Hepatocyte (in vitro differentiated cells): ENCODE data around the gene NPHP4. TPM values are rescaled to one million over a fixed set of nuclear protein-coding genes. Genes with fewer than 3 reads are reported as not detected.

ENCODE experiments used
- DNase-seq: peaks from one replicate; pipeline ENCODE4 v3.0.0-alpha.2; 2016; ENCODE audit warnings: low spot score
- H2AFZ ChIP-seq: fragments of 200-600 bp; sonication (generic); 2 replicates; pipeline ENCODE4 v1.6.0; 2016; ENCODE audit warnings: antibody characterized with exemption, mild to moderate bottlenecking
- H3K27ac ChIP-seq: fragments of 200-600 bp; sonication (generic); 2 replicates; pipeline ENCODE4 v1.5.1; 2016; ENCODE audit warnings: mild to moderate bottlenecking
- H3K27me3 ChIP-seq: fragments of 200-600 bp; sonication (generic); 2 replicates; pipeline ENCODE4 v1.6.1; 2016
- H3K36me3 ChIP-seq: fragments of 200-600 bp; sonication (generic); replicated peaks from 2 replicates; pipeline ENCODE4 v1.5.1; 2016; ENCODE audit warnings: low read depth; ENCODE audit not compliant: insufficient read depth
- H3K4me1 ChIP-seq: fragments of 200-600 bp; sonication (generic); 2 replicates; pipeline ENCODE4 v1.5.1; 2016; ENCODE audit warnings: mild to moderate bottlenecking, moderate library complexity; ENCODE audit not compliant: insufficient read depth
- H3K4me2 ChIP-seq: fragments of 200-600 bp; sonication (generic); 2 replicates; pipeline ENCODE4 v1.6.0; 2016
- H3K4me3 ChIP-seq: fragments of 200-600 bp; sonication (generic); 2 replicates; pipeline ENCODE4 v1.5.1; 2016; ENCODE audit warnings: mild to moderate bottlenecking
- H3K79me2 ChIP-seq: fragments of 200-600 bp; sonication (generic); 2 replicates; pipeline ENCODE4 v1.6.0; 2017; ENCODE audit warnings: mild to moderate bottlenecking
- H3K9me2 ChIP-seq: fragments of 200-600 bp; sonication (generic); replicated peaks from 2 replicates; pipeline ENCODE4 v1.6.0; 2017; ENCODE audit warnings: mild to moderate bottlenecking; ENCODE audit not compliant: insufficient read depth
- H3K9me3 ChIP-seq: fragments of 200-600 bp; sonication (generic); 2 replicates; pipeline ENCODE4 v1.5.1; 2016; ENCODE audit warnings: low read depth, mild to moderate bottlenecking
- H4K20me1 ChIP-seq: fragments of 200-600 bp; sonication (generic); 2 replicates; pipeline ENCODE4 v1.6.0; 2016; ENCODE audit warnings: mild to moderate bottlenecking; ENCODE audit not compliant: insufficient read depth, poor library complexity, severe bottlenecking
- EZH2 ChIP-seq: fragments of 200-600 bp; sonication (generic); IDR thresholded peaks from 2 replicates; pipeline ENCODE4 v1.6.1; 2016; ENCODE audit warnings: antibody characterized with exemption, mild to moderate bottlenecking, borderline replicate concordance
- EZH2phosphoT487 ChIP-seq: fragments of 200-600 bp; sonication (generic); IDR thresholded peaks from one replicate; pipeline ENCODE4 v1.6.1; 2018; ENCODE audit warnings: antibody characterized with exemption, mild to moderate bottlenecking, low read depth, moderate library complexity; ENCODE audit not compliant: unreplicated experiment, severe bottlenecking
- WGBS: methylation state at CpG from one replicate; pipeline ENCODE4 v1.1.6; 2016; ENCODE audit warnings: low lambda C conversion rate; ENCODE audit errors: missing lambda C conversion rate; 5-methylcytosine and 5-hydroxymethylcytosine counted together
- polyA plus RNA-seq: library from polyadenylated mRNA; unstranded; fragments of >200 nt; fragmentation: Nextera tagmentation; extraction: Ambion mirVana; gene quantifications from 2 replicates; pipeline ENCODE4 v1.2.1, GENCODE V29; 2016
- total RNA-seq: library from RNA; depleted of rRNA; stranded (reverse); fragments of >200 nt; gene quantifications from 2 replicates; pipeline ENCODE4 v1.2.3, GENCODE V29; 2014
- TF ChIP-seq, protein P1 (sequence below): fragments of 200-600 bp; sonication (generic); IDR thresholded peaks from 2 replicates; pipeline ENCODE4 v1.5.1; 2016; ENCODE audit warnings: antibody characterized with exemption, mild to moderate bottlenecking; ENCODE audit not compliant: poor library complexity

The NPHP4 gene
- total and polyA plus RNA-seq, 2 experiments from 2014 or later: 5.6 to 6.0 TPM

DNA sequence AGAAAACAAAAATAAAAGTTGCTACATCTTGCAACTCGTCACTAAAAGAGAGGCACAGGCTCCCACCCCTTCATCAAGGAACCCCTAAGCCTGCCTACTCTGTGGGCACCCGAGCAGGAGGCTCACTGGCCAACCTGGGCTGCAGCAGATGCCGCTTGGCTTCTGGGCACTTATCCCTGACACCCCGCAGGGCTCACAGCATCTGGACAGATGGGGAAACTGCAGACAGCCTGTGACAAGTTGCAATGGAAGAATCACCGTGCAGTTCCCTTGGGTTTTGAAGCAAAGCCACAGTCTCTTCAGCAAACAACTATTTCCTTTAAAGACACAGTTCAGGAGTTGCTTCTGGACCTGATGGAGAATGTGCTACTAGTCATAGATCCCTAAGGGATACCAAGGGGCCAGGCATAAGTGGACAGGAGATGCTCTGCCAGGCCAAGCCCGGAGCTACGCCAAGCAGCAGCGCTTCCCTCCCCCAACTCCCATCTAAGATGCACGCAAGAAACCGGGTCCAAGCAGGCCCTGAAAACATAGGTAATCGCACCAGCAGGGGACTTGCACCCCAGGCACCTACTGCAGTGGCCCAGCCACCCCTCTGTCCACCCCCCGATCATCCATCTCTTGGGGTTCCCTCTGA lies 170.6 kb downstream of the NPHP4 start:
- Histone ChIP-seq H3K27me3 (no peaks in the 10 kb centered on the region), H3K36me3 (no peaks in the 10 kb centered on the region), H3K4me2 (no peak overlapping the region)

DNA sequence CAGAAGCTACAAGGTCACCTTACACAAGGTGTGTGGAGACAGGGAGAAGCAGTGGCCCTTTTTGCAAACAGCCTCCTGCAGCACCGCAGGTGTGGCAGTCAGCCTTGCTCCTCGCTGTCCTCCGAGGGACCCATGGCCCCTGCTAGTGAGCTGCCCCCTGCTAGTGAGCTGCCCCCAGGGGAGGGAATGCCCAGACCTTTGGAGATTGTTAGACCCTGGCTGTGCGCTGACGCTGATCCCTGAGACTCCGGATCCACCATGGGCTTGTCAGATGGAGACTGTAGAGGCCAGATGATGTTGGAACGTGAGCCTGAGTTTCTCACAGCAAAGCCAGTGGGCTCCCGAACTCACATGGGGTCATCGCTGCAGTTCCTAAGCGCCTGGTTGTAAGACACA lies 172.2 kb downstream of the NPHP4 start:
- WGBS: 92% methylated on average over 10 of the region's 10 CpGs
- H3K79me2 ChIP-seq: no peaks in the 10 kb centered on the region
- H3K4me3 ChIP-seq: no peak overlapping the region
- no peaks in the 10 kb centered on the region for H3K36me3 ChIP-seq
- H3K9me3 ChIP-seq: no peaks in the 10 kb centered on the region
- DNase-seq: no peak
- TF ChIP-seq EZH2phosphoT487 (no peak), EZH2 (no peak)
- TF ChIP-seq, protein P1, sequence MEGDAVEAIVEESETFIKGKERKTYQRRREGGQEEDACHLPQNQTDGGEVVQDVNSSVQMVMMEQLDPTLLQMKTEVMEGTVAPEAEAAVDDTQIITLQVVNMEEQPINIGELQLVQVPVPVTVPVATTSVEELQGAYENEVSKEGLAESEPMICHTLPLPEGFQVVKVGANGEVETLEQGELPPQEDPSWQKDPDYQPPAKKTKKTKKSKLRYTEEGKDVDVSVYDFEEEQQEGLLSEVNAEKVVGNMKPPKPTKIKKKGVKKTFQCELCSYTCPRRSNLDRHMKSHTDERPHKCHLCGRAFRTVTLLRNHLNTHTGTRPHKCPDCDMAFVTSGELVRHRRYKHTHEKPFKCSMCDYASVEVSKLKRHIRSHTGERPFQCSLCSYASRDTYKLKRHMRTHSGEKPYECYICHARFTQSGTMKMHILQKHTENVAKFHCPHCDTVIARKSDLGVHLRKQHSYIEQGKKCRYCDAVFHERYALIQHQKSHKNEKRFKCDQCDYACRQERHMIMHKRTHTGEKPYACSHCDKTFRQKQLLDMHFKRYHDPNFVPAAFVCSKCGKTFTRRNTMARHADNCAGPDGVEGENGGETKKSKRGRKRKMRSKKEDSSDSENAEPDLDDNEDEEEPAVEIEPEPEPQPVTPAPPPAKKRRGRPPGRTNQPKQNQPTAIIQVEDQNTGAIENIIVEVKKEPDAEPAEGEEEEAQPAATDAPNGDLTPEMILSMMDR: no peak
- H2AFZ ChIP-seq: no peak overlapping the region
- H3K9me2 ChIP-seq: no peaks in the 10 kb centered on the region
- no peaks in the 10 kb centered on the region for H4K20me1 ChIP-seq
- no peaks in the 10 kb centered on the region for H3K4me1 ChIP-seq
- H3K4me2 ChIP-seq: no peak overlapping the region
- no peak overlapping the region for H3K27ac ChIP-seq
- H3K27me3 ChIP-seq: no peaks in the 10 kb centered on the region

More for the DNA sequence above, 170.6 kb downstream of the NPHP4 start:
- no peaks in the 10 kb centered on the region for H3K9me3 ChIP-seq
- no peak overlapping the region for H3K4me3 ChIP-seq
- TF ChIP-seq, protein P1: no peak
- no peak for TF ChIP-seq EZH2
- no peak for TF ChIP-seq EZH2phosphoT487
- 81% methylated on average over 12 of the region's 12 CpGs for WGBS
- no peaks in the 10 kb centered on the region for H3K4me1 ChIP-seq
- no peaks in the 10 kb centered on the region for H4K20me1 ChIP-seq
- no peak for DNase-seq
- H3K27ac ChIP-seq: no peak overlapping the region
- H3K79me2 ChIP-seq: no peaks in the 10 kb centered on the region
- no peak overlapping the region for H2AFZ ChIP-seq
- H3K9me2 ChIP-seq: no peaks in the 10 kb centered on the region

DNA sequence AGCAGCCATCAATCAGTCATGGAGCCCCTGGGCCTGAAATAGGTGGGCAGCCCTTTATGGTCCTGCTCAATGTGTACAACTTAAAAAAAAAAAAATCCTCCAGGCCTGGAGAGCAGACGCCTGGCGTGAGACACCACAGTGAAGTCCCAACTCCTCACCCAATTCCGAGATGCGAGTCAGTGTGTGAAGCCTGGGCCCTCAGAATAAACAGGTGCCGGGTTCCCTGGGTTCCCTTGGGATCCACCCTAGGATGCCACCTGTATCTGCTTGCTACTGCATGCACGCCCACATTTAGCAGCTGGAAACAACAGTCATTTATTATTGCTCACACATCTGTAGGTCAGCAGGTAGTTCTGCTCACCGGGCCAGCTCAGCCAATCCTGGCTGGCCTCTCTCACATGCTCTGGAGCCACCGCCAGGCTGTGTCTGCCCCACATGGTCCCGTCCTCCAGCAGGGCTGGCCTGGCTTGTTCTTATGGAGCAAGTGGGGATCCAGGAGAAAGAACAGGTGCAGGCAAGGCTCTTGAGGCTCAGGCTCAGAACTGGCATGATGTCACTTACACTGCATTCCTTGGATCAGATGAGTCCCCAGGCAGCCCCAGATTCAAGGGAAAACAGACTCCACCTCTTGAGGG lies 172.7 kb downstream of the NPHP4 start:
- no peaks in the 10 kb centered on the region for H3K4me1 ChIP-seq
- no peaks in the 10 kb centered on the region for H3K79me2 ChIP-seq
- no peaks in the 10 kb centered on the region for H3K36me3 ChIP-seq
- H2AFZ ChIP-seq: no peak overlapping the region
- TF ChIP-seq, protein P1: no peak
- no peak for TF ChIP-seq EZH2phosphoT487
- TF ChIP-seq EZH2: no peak
- no peak overlapping the region for H3K4me3 ChIP-seq
- H3K9me3 ChIP-seq: no peaks in the 10 kb centered on the region
- 89% methylated on average over 9 of the region's 9 CpGs for WGBS
- no peak for DNase-seq
- no peaks in the 10 kb centered on the region for H3K9me2 ChIP-seq
- H4K20me1 ChIP-seq: no peaks in the 10 kb centered on the region
- no peaks in the 10 kb centered on the region for H3K27me3 ChIP-seq
- no peak overlapping the region for H3K27ac ChIP-seq
- H3K4me2 ChIP-seq: no peak overlapping the region
